WI38 (cell line): ENCODE data around the gene RBBP8.

ENCODE experiments used
- H3K4me3 ChIP-seq: 2 replicates; pipeline ENCODE4 v1.5.1; 2011; ENCODE audit warnings: low read depth, mild to moderate bottlenecking, control low read depth, low read length
- TF ChIP-seq, protein P1 (sequence below): IDR thresholded peaks from 2 replicates; pipeline ENCODE4 v1.5.1; 2012; ENCODE audit warnings: low read depth, mild to moderate bottlenecking, control low read depth, low read length

Gene RBBP8

DNA sequence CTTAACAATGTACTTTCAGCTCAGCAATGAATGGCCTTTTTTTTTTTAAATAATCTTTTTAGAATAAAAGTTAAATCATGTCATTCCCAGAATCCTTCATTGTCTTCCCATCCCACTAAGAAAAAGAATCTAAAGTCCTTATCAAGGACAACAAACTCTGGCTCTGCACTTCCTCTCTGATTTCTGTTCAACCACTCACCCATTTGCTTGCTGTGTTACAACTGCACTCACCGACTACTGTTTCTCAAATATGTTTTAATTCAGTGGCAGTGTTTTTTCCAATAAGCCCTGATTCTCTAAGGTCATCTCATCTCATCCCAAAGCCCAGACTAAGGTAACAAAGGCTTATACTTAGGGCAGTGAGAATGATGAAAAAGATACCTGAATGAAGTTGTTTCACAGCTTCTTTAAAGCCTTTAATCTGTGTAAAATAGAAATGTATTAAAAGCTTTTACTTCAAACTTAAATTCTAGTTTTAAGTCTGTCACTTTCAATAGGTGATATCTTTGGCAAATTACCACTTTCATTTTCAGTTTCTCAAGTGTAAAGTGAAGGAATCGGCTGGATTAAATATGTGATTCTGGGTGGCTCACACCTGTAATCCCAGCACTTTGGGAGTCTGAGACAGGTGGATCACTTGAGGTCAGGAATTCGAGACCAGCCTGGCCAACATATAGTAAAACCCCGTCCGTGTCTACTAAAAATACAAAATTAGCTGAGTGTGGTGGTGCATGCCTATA, 87.6 kb downstream of the RBBP8 start:
- TF ChIP-seq, protein P1, sequence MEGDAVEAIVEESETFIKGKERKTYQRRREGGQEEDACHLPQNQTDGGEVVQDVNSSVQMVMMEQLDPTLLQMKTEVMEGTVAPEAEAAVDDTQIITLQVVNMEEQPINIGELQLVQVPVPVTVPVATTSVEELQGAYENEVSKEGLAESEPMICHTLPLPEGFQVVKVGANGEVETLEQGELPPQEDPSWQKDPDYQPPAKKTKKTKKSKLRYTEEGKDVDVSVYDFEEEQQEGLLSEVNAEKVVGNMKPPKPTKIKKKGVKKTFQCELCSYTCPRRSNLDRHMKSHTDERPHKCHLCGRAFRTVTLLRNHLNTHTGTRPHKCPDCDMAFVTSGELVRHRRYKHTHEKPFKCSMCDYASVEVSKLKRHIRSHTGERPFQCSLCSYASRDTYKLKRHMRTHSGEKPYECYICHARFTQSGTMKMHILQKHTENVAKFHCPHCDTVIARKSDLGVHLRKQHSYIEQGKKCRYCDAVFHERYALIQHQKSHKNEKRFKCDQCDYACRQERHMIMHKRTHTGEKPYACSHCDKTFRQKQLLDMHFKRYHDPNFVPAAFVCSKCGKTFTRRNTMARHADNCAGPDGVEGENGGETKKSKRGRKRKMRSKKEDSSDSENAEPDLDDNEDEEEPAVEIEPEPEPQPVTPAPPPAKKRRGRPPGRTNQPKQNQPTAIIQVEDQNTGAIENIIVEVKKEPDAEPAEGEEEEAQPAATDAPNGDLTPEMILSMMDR: no peak
- H3K4me3 ChIP-seq: no peak overlapping the region

- H3K4me3 ChIP-seq: no peak overlapping the region
- TF ChIP-seq, protein P1: no peak
Observed at GRCh38 chr18:23021623-23022022, 88.5 kb downstream of the RBBP8 start.

DNA sequence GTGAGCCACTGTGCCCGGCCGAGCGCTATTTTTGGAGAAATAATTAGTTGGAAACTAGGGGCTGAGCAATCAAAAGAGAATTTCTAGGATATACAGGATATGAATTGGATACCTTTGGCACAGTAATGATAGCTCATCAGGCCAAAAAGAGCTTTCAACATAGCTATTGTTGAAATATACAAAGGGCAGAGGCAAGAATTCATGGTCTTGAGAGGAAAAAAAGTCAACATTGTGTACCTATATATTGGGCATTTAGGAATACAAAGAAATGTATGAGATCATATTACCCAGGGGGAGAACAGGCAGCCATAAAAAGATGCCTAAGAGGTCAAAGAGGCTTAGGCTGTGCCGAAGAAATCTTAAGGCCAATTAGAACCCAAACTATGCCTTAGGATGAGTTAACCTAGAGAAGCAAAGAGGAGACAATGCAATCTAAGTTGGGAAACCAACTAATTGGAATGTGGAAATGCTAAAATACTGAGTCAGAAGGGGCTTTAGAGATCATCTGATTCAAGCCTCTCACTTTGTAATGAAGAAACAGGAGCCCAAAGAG, 99.0 kb downstream of the RBBP8 start:
- TF ChIP-seq, protein P1: no peak
- peak overlapping the region; percentile 24; the same call in 1 of the 2 replicates for H3K4me3 ChIP-seq

DNA sequence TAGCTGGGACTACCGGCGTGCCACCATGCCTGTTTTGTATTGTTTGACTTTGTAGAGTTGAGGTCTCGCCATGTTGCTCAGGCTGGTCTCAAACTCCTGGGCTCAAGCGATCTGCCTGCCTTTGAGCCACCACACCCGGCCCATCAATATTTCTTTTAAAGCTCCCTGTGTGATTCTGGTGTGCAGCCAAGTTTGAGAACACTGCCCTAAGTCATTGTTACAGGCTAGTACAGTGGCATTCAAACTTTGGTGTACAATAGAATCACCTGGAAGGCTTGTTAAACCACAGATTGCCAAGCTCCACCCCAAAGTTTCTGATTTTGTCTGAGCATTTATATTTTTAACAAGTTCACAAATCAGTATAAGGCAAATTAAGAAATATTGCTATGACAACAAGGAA, 99.9 kb downstream of the RBBP8 start:
- TF ChIP-seq, protein P1: no peak
- H3K4me3 ChIP-seq: no peak overlapping the region

- TF ChIP-seq, protein P1: no peak
- no peak overlapping the region for H3K4me3 ChIP-seq
Observed at GRCh38 chr18:23036660-23037201, 103.6 kb downstream of the RBBP8 start.

DNA sequence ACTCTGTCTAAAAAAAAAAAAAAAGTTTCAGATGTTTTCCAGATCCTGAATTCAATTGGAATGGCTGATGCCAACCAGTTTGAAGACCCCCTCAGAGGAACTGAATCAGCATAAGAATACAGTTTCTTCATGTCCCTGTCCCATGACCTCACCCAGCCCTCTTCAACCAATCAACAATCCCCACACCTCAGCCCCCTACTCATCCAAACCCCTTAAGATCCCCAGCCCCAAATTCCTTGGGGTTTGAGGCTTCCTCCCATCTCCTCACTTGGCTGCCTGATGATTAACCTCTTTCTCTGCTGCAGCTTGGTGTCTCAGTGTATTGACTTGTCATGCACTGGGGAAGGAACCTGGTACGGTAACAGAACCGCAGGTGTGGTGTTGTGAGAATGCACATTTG, 104.5 kb downstream of the RBBP8 start:
- no peak overlapping the region for H3K4me3 ChIP-seq
- TF ChIP-seq, protein P1: no peak

DNA sequence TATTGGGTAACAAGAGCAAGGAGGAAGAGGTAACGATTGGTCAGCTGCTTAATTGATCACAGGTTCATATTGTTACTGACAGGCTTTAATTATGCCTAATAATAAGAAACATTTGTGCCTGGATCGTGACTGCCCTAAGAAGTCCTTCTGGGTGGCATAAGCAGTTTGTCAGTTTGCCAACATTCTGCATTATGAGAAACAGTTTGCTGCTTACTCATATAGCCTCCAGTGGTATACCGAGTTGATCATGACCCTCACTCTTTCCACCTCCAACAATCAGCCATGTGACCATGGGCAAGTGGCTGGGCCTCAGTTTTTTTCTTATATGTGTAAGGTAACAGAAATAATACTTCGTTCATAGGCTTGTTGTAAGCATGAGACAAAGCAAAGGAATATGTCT, 105.6 kb downstream of the RBBP8 start:
- H3K4me3 ChIP-seq: no peak overlapping the region
- TF ChIP-seq, protein P1: no peak
